Adrenal gland (tissue), 12 donors: Measurements from ENCODE around the gene VAMP8. TPM values are rescaled to one million over a fixed set of nuclear protein-coding genes. Genes with fewer than 3 reads are reported as not detected.
"Not testable (repeated sequence)": the region's sequence is repeated elsewhere in the genome, so short reads cannot be mapped to it uniquely, and the experiment has no call there.

Experiments used
- DNase-seq, 7 donors: peaks; one replicate each; pipeline ENCODE4 v3.0.0-alpha.2; 2019 to 2020
- H3K27ac ChIP-seq, 5 donors: fragments of 200-600 bp; sonication (generic) in 4 of 5; 1 replicate in 3 of 5; 2 replicates in 2 of 5; pipeline versions ENCODE4 v1.5.1 to v1.8.0; 2016 to 2020; ENCODE audit warnings: mild to moderate bottlenecking in 1 of 5
- H3K27me3 ChIP-seq: fragments of 200-600 bp; 2 replicates; pipeline ENCODE4 v1.8.0; 2021
- H3K36me3 ChIP-seq, 2 donors: fragments of 200-600 bp; replicated peaks in 1 of 2; 1 replicate in 1 of 2; 2 replicates in 1 of 2; pipeline versions ENCODE4 v1.5.1 to v1.8.0; 2018 to 2022
- H3K4me1 ChIP-seq, 2 donors: fragments of 200-600 bp; replicated peaks in 1 of 2; 1 replicate in 1 of 2; 2 replicates in 1 of 2; pipeline versions ENCODE4 v1.5.1 to v1.8.0; 2018 to 2021
- H3K4me3 ChIP-seq, 4 donors: fragments of 200-600 bp; sonication (generic) in 3 of 4; one replicate each; pipeline ENCODE4 v1.5.1; 2016 to 2018
- H3K9me3 ChIP-seq, 3 donors: fragments of 200-600 bp; sonication (generic) in 1 of 3; replicated peaks in 1 of 3; 1 replicate in 2 of 3; 2 replicates in 1 of 3; pipeline versions ENCODE4 v1.5.1 to v1.8.0; 2016 to 2021
- CTCF ChIP-seq, 6 experiments: fragments of 450-650 bp in 4 of 6; fragments of 200-600 bp in 2 of 6; sonication (generic) in 1 of 6; IDR thresholded peaks; 1 replicate in 5 of 6; 2 replicates in 1 of 6; pipeline versions ENCODE4 v1.5.1 to v1.8.0; 2016 to 2021; ENCODE audit warnings: antibody characterized with exemption in 6 of 6, mild to moderate bottlenecking in 2 of 6, moderate library complexity in 1 of 6
- POLR2A ChIP-seq, 2 donors: fragments of 450-650 bp; IDR thresholded peaks; one replicate each; pipeline ENCODE4 v1.6.1; 2017; ENCODE audit warnings: antibody characterized with exemption in 2 of 2, mild to moderate bottlenecking in 2 of 2, moderate library complexity in 1 of 2
- WGBS, 4 donors: extraction: QIAGEN DNeasy Blood & Tissue Kit in 2 of 4; methylation state at CpG; one replicate each; pipeline versions ENCODE4 v1.1.5 to v1.1.7; 2013 to 2017; 5-methylcytosine and 5-hydroxymethylcytosine counted together
- intact Hi-C, 2 donors: fragments of 100-400 bp; cut with DNase I; formaldehyde crosslinking; loops; one replicate each; pipeline versions ENCODE4 v1.14.1 to v1.15.0; 2022 to 2023
- polyA plus RNA-seq, 3 donors: library from polyadenylated mRNA; stranded (reverse); fragments of 200-250 nt in 2 of 3; fragments of 350-450 nt in 1 of 3; fragmentation: Illumina TruSeq in 1 of 3; extraction: RNeasy Lipid Tissue Mini Kit (QIAGEN cat#74804) in 1 of 3; gene quantifications; one replicate each; pipeline ENCODE4 v1.2.3, GENCODE V29; 2013 to 2014
- total RNA-seq, 9 donors: library from RNA; depleted of rRNA in 4 of 9; stranded (reverse); fragments of >200 nt in 4 of 9; fragments of 120-200 nt in 1 of 9; fragmentation: NEBNext Ultra II Directional in 1 of 9; extraction: Animal tissue kit (Norgen Biotek cat#: 25700) in 1 of 9; gene quantifications; one replicate each; pipeline versions ENCODE4 v1.1.0 to v1.2.4, GENCODE V29; 2013 to 2023
- donor health status: healthy with polysubstance abuse.
- donor health status: Bipolar disorder and iron deficiency.
- donor health status: DM: yes; HTN: yes; CAD: no.
- donor health status: DM: no; HTN: no; CAD: no.
- donor health status: DM: no; HTN: no; CAD: no.
- donor health status: DM: yes; HTN: yes; CAD: no.

The VAMP8 gene
- total and polyA plus RNA-seq, 12 donors = 8.0 to 108 (median 48.5) TPM

- Histone ChIP-seq H3K9me3 (no peaks in the 10 kb centered on the region), H3K4me1 (peaks cover 22 to 39% of the 10 kb centered on the region in 2 donors), H3K36me3 (peaks cover 0 to 40% of the 10 kb centered on the region in 2 donors), H3K27ac (no peak overlapping the region), H3K4me3 (no peak overlapping the region), H3K27me3 (no peaks in the 10 kb centered on the region)
- intact Hi-C loops = no loop called here
- TF ChIP-seq POLR2A (IDR thresholded peaks at IDR 0.05) = no peak
- no peak for TF ChIP-seq CTCF (IDR thresholded peaks at IDR 0.05)
- WGBS, 4 donors = 82 to 91% (median 85%) methylated on average over 3 of the region's 3 CpGs; no CpG with 5 or more reads in 1 of the 4 donors
- DNase-seq = no peak
Observed at GRCh38 chr2:85600235-85600575, 22.8 kb downstream of the VAMP8 start.

- peaks cover 0 to 40% of the 10 kb centered on the region in 2 donors for H3K36me3 ChIP-seq
- TF ChIP-seq POLR2A (IDR thresholded peaks at IDR 0.05) (no peak), CTCF (IDR thresholded peaks at IDR 0.05) (peak in 1 of 6 experiments; percentile 10)
- intact Hi-C loops = no loop called here
- H3K4me1 ChIP-seq = peaks cover 21 to 40% of the 10 kb centered on the region in 2 donors
- no peak for DNase-seq
- peak overlapping the region in 4 of 5 donors; percentile 71 to 96 (median 88) for H3K27ac ChIP-seq
- WGBS, 4 donors = 71 to 85% (median 76%) methylated on average over 3 to 6 of the region's 6 CpGs
- peak overlapping the region in 1 of 4 donors; percentile 89 for H3K4me3 ChIP-seq
- H3K27me3 ChIP-seq = no peaks in the 10 kb centered on the region
- H3K9me3 ChIP-seq = no peaks in the 10 kb centered on the region
Observed at GRCh38 chr2:85600951-85601770, 23.8 kb downstream of the VAMP8 start.

GRCh38 chr2:85601771-85602475 is 24.5 kb downstream of the VAMP8 start:
- Histone ChIP-seq H3K27me3 (no peaks in the 10 kb centered on the region), H3K36me3 (peaks cover 0 to 38% of the 10 kb centered on the region in 2 donors), H3K4me1 (peaks cover 15 to 32% of the 10 kb centered on the region in 2 donors), H3K27ac (peak overlapping the region in 4 of 5 donors; percentile 71 to 96 (median 88)), H3K9me3 (no peaks in the 10 kb centered on the region), H3K4me3 (peak overlapping the region; percentile 25 to 89 (median 46))
- intact Hi-C loops = no loop called here
- WGBS, 4 donors = 4 to 5% (median 4%) methylated on average over 14 to 36 of the region's 36 CpGs
- peak; percentile 78 to 87 (median 82) for DNase-seq
- no peak for TF ChIP-seq CTCF (IDR thresholded peaks at IDR 0.05)
- TF ChIP-seq POLR2A (IDR thresholded peaks at IDR 0.05) = no peak

GRCh38 chr2:85602476-85603234 is 25.3 kb downstream of the VAMP8 start, which contains the start of gene TMEM150A:
Gene TMEM150A, minus strand, starts transcription at chr2:85602698. Its CDS starts 750 bp downstream, at chr2:85601948.
- Histone ChIP-seq H3K27ac (peak within 1 kb of the TSS; percentile 71 to 96 (median 87)), H3K4me3 (peak within 1 kb of the TSS; percentile 25 to 89 (median 58)), H3K9me3 (no peaks in the 10 kb centered on the region), H3K27me3 (no peaks in the 10 kb centered on the region), H3K4me1 (peaks cover 15 to 29% of the 10 kb centered on the region in 2 donors), H3K36me3 (peaks cover 0 to 31% of the 10 kb centered on the region in 2 donors)
- 0 to 1% (median 0%) methylated on average over 4 to 73 of the region's 73 CpGs for WGBS, 4 donors
- peak in 3 of 6 experiments; percentile 49 to 64 (median 62) for TF ChIP-seq CTCF (IDR thresholded peaks at IDR 0.05)
- peak; percentile 79 to 96 for TF ChIP-seq POLR2A (IDR thresholded peaks at IDR 0.05)
- intact Hi-C loops = no loop called here
- peak; percentile 94 to 97 (median 95) for DNase-seq

GRCh38 chr2:85604133-85604444 is 26.7 kb downstream of the VAMP8 start:
- H3K9me3 ChIP-seq, H3K27ac ChIP-seq, intact Hi-C loops, DNase-seq, H3K27me3 ChIP-seq: not testable (repeated sequence)
- WGBS, 4 donors = 70 to 78% (median 76%) methylated on average over 2 to 3 of the region's 3 CpGs
- Histone ChIP-seq H3K4me3 (peak overlapping the region in 1 of 4 donors; percentile 89), H3K4me1 (peaks cover 15 to 29% of the 10 kb centered on the region in 2 donors), H3K36me3 (peaks cover 0 to 31% of the 10 kb centered on the region in 2 donors)
